Hippocampal formation (tissue), 2 donors: ENCODE results near the gene FAM120A.
"Not testable (repeated sequence)": the region's sequence is repeated elsewhere in the genome, so short reads cannot be mapped to it uniquely, and the experiment has no call there.

Experiments used
- DNase-seq, 2 donors: peaks; one replicate each; lab custom pipeline; 2025; lab: John Stamatoyannopoulos, UW

The FAM120A gene

GRCh38 chr9:93509084-93509483 lies 57.6 kb downstream of the FAM120A start:
- DNase-seq = no peak

GRCh38 chr9:93510041-93510440 lies 58.6 kb downstream of the FAM120A start:
- no peak for DNase-seq

GRCh38 chr9:93511228-93511627 lies 59.7 kb downstream of the FAM120A start:
- peak in 1 of 2 donors; percentile 25 for DNase-seq

- not testable (repeated sequence) for DNase-seq
Measured at GRCh38 chr9:93512170-93512812, 60.8 kb downstream of the FAM120A start.

- DNase-seq = no peak
Measured at GRCh38 chr9:93513606-93514005, 62.1 kb downstream of the FAM120A start.

- no peak for DNase-seq
Measured at GRCh38 chr9:93517331-93517730, 65.8 kb downstream of the FAM120A start.

- no peak for DNase-seq
Measured at GRCh38 chr9:93520523-93520922, 69.0 kb downstream of the FAM120A start.

GRCh38 chr9:93522736-93523135 lies 71.3 kb downstream of the FAM120A start:
- DNase-seq = no peak

GRCh38 chr9:93523518-93524144 lies 72.1 kb downstream of the FAM120A start:
- no peak for DNase-seq

- peak in 1 of 2 donors; percentile 32 for DNase-seq
Measured at GRCh38 chr9:93525476-93525875, 74.0 kb downstream of the FAM120A start.

- no peak for DNase-seq
Measured at GRCh38 chr9:93531374-93531773, 79.9 kb downstream of the FAM120A start.

GRCh38 chr9:93532141-93532540 lies 80.7 kb downstream of the FAM120A start:
- no peak for DNase-seq

GRCh38 chr9:93533863-93534262 lies 82.4 kb downstream of the FAM120A start:
- DNase-seq = no peak

GRCh38 chr9:93536167-93536566 lies 84.7 kb downstream of the FAM120A start:
- DNase-seq = no peak

- no peak for DNase-seq
Measured at GRCh38 chr9:93536874-93537273, 85.4 kb downstream of the FAM120A start.

- DNase-seq = no peak
Measured at GRCh38 chr9:93540305-93540704, 88.8 kb downstream of the FAM120A start.

- no peak for DNase-seq
Measured at GRCh38 chr9:93541005-93541404, 89.5 kb downstream of the FAM120A start.

- DNase-seq = no peak
Measured at GRCh38 chr9:93541581-93542349, 90.3 kb downstream of the FAM120A start.

- no peak for DNase-seq
Measured at GRCh38 chr9:93543117-93543516, 91.6 kb downstream of the FAM120A start.

GRCh38 chr9:93546356-93546755 lies 94.9 kb downstream of the FAM120A start:
- no peak for DNase-seq

GRCh38 chr9:93549611-93550010 lies 98.1 kb downstream of the FAM120A start:
- DNase-seq = no peak

GRCh38 chr9:93552923-93553322 lies 101.4 kb downstream of the FAM120A start:
- DNase-seq = no peak

- no peak for DNase-seq
Measured at GRCh38 chr9:93555370-93555769, 103.9 kb downstream of the FAM120A start.
